Retinal pigment epithelial cell (primary cell): ENCODE measurements around the gene PCGF6.
A peak's percentile ranks its signal among the peaks of the same experiment; 100 is the strongest.

Experiments used
- DNase-seq: peaks from one replicate; pipeline ENCODE4 v3.0.0-alpha.2; 2010; ENCODE audit warnings: low read depth
- H3K4me3 ChIP-seq: 2 replicates; pipeline ENCODE4 v1.5.1; 2011; ENCODE audit warnings: mild to moderate bottlenecking, low read length, control low read depth, moderate library complexity
- CTCF ChIP-seq: conservative IDR thresholded peaks from 2 replicates; pipeline ENCODE4 v1.5.1; 2011; ENCODE audit warnings: low read depth, low read length, control low read depth, inconsistent platforms

The PCGF6 gene

GRCh38 chr10:103310197-103310596 lies 40.7 kb downstream of the PCGF6 start:
- no peak overlapping the region for H3K4me3 ChIP-seq
- no peak for TF ChIP-seq CTCF
- DNase-seq = no peak

GRCh38 chr10:103307594-103307993 lies 43.3 kb downstream of the PCGF6 start:
- no peak overlapping the region for H3K4me3 ChIP-seq
- TF ChIP-seq CTCF = no peak

GRCh38 chr10:103295374-103296015 lies 55.4 kb downstream of the PCGF6 start:
- H3K4me3 ChIP-seq = no peak overlapping the region
- TF ChIP-seq CTCF = no peak
- peak; percentile 69 for DNase-seq

More at GRCh38 chr10:103307594-103307993, 43.3 kb downstream of the PCGF6 start:
- no peak for DNase-seq

GRCh38 chr10:103291588-103291987 lies 59.4 kb downstream of the PCGF6 start:
- DNase-seq = no peak
- TF ChIP-seq CTCF = no peak
- H3K4me3 ChIP-seq = no peak overlapping the region

GRCh38 chr10:103287992-103288391 lies 62.9 kb downstream of the PCGF6 start:
- no peak for DNase-seq
- TF ChIP-seq CTCF = no peak
- H3K4me3 ChIP-seq = no peak overlapping the region

- H3K4me3 ChIP-seq = no peak overlapping the region
- no peak for DNase-seq
- no peak for TF ChIP-seq CTCF
These were observed 66.8 kb downstream of the PCGF6 start for GRCh38 chr10:103284170-103284569.

GRCh38 chr10:103282961-103283360 lies 68.0 kb downstream of the PCGF6 start:
- no peak for TF ChIP-seq CTCF
- DNase-seq = no peak
- H3K4me3 ChIP-seq = no peak overlapping the region
